PC-3 (cell line): ENCODE results near the gene PTPRN.

Source experiments
- EZH2 ChIP-seq: fragments of 300-600 bp; sonication (generic); IDR thresholded peaks from one replicate; pipeline ENCODE4 v1.6.1; 2017; ENCODE audit warnings: antibody characterized with exemption, mild to moderate bottlenecking, low read length; ENCODE audit not compliant: unreplicated experiment
- EZH2phosphoT487 ChIP-seq: fragments of 300-600 bp; sonication (generic); IDR thresholded peaks from 2 replicates; pipeline ENCODE4 v1.6.1; 2018; ENCODE audit warnings: mild to moderate bottlenecking, antibody characterized with exemption, low read length, borderline replicate concordance
- TF ChIP-seq, protein P1 (sequence below): fragments of 300-600 bp; sonication (generic); conservative IDR thresholded peaks from 2 replicates; pipeline ENCODE4 v1.5.1; 2017; ENCODE audit warnings: antibody characterized with exemption, low read depth, mild to moderate bottlenecking, low read length

DNA sequence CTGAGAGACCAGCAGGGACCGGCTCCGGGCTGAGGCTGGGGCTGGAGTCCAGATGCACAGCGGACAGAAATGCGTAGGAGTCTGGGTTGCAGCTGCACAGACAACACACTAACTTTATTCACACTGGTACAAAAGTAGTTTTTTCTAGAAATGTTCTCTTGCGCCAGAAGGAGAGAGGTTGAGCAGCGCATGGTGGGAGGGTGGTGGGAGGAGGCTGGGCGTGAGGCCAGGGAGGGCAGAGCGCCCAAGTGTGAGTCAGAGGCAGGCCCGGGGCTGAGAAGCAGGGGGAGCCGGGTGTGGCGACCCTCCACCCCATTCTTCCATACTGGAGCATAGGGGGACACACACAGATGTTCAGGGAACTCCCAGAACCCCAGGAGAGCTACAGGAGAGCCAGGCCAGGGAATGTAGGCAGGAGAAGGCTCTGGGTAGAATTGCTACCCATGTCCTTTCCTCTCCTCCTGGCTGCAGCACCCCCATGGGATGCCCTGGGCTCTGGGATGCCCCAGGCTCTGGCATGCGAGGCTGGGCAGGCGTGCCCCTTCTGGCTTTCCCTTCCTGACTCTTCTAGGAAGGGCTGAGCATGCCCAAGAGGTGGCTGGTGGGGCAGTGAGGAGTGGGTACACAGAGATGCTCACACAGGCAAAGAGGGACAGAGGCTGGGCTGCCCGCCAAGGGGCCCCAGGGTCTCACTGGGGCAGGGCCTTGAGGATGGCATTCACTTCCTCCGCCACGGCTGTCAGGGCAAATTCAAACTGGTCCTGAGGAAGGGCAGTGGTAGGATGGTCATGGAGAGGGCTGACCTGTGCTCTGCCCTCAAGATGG lies 19.5 kb downstream of the PTPRN start:
- TF ChIP-seq, protein P1, sequence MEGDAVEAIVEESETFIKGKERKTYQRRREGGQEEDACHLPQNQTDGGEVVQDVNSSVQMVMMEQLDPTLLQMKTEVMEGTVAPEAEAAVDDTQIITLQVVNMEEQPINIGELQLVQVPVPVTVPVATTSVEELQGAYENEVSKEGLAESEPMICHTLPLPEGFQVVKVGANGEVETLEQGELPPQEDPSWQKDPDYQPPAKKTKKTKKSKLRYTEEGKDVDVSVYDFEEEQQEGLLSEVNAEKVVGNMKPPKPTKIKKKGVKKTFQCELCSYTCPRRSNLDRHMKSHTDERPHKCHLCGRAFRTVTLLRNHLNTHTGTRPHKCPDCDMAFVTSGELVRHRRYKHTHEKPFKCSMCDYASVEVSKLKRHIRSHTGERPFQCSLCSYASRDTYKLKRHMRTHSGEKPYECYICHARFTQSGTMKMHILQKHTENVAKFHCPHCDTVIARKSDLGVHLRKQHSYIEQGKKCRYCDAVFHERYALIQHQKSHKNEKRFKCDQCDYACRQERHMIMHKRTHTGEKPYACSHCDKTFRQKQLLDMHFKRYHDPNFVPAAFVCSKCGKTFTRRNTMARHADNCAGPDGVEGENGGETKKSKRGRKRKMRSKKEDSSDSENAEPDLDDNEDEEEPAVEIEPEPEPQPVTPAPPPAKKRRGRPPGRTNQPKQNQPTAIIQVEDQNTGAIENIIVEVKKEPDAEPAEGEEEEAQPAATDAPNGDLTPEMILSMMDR: no peak
- no peak for TF ChIP-seq EZH2
- TF ChIP-seq EZH2phosphoT487: no peak
